ENCODE results near the gene IGSF23.

GRCh38 chr19:44666852-44667556 is 53.6 kb downstream of the IGSF23 start:
- no peak for TF ChIP-seq POLR2A (IDR thresholded peaks at IDR 0.05; ENCODE audit: low read depth, low read length)
- TF ChIP-seq POLR2AphosphoS5 (IDR thresholded peaks at IDR 0.05; ENCODE audit: low read depth, low read length), result no peak
- no peak for TF ChIP-seq TAF1 (IDR thresholded peaks at IDR 0.05; ENCODE audit: low read depth, low read length)

Measured in GM12891 (cell line).